ENCODE data around the gene TNFAIP2.

Gene TNFAIP2

DNA sequence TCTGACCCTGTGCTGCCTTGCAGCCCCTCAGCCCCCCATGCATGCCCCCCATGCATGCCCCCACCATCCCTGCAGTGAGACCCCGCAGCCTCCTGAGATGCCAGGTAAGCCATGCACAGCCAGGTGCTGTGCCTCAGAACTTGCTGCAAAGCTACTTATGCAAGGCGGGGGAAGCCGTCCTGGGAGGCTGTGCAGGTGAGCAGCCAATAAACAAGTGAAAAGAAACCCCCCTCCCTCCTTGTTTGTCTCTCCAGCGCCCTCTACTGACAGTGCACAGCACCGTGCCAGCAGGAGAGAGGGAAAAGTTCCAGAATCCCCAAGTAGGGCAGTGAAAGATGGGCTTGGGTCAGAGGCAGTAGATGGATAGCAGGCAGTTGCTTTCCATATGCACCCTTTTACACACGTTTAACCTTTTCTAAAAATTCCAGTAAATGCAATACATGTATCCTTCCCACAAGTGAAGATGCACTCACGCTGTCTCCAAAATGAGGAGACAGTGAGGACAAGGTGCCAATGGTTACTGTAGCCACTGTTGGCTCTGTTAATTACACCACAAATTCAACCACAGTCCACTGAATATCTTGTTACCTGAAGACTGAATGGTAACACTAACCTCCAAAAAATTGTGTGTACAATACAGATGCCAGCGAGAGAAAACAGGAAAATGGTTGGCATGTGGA lies 18.0 kb downstream of the TNFAIP2 start:
- no peak for DNase-seq (ENCODE audit: low spot score)
- no peak overlapping the region for H3K4me3 ChIP-seq
- TF ChIP-seq, protein P1, sequence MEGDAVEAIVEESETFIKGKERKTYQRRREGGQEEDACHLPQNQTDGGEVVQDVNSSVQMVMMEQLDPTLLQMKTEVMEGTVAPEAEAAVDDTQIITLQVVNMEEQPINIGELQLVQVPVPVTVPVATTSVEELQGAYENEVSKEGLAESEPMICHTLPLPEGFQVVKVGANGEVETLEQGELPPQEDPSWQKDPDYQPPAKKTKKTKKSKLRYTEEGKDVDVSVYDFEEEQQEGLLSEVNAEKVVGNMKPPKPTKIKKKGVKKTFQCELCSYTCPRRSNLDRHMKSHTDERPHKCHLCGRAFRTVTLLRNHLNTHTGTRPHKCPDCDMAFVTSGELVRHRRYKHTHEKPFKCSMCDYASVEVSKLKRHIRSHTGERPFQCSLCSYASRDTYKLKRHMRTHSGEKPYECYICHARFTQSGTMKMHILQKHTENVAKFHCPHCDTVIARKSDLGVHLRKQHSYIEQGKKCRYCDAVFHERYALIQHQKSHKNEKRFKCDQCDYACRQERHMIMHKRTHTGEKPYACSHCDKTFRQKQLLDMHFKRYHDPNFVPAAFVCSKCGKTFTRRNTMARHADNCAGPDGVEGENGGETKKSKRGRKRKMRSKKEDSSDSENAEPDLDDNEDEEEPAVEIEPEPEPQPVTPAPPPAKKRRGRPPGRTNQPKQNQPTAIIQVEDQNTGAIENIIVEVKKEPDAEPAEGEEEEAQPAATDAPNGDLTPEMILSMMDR (IDR thresholded peaks at IDR 0.05), result no peak
- H3K27ac ChIP-seq, result no peak overlapping the region

- Histone ChIP-seq H3K4me3 (no peak overlapping the region), H3K27ac (no peak overlapping the region)
- TF ChIP-seq, protein P1 (IDR thresholded peaks at IDR 0.05), result no peak
- DNase-seq (ENCODE audit: low spot score), result no peak
Observed at GRCh38 chr14:103142026-103142425, 18.8 kb downstream of the TNFAIP2 start.

GRCh38 chr14:103142721-103143302 lies 19.6 kb downstream of the TNFAIP2 start:
- Histone ChIP-seq H3K27ac (no peak overlapping the region), H3K4me3 (no peak overlapping the region)
- TF ChIP-seq, protein P1 (IDR thresholded peaks at IDR 0.05), result no peak
- no peak for DNase-seq (ENCODE audit: low spot score)

DNA sequence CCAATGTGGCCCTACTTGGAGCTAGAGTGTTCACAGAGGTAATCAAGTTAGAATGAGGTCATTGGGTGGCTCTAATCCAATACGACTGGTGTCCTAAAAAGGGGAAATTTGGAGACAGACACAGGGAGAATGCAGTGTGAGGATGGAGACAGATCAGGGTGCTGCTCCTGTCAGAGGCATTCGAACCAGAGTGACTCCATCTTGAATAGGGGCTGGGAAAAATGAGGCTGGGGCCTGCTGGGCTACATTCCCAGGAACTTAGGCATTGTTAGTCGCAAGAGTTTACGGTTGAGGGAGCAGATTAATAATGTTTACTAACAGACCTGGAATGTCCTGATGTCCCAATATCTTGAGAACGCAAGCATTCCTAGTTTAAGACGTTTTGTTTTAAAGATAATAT lies 20.2 kb downstream of the TNFAIP2 start:
- TF ChIP-seq, protein P1 (IDR thresholded peaks at IDR 0.05), result no peak
- Histone ChIP-seq H3K4me3 (no peak overlapping the region), H3K27ac (no peak overlapping the region)
- no peak for DNase-seq (ENCODE audit: low spot score)

GRCh38 chr14:103144085-103144484 lies 20.8 kb downstream of the TNFAIP2 start:
- H3K27ac ChIP-seq, result no peak overlapping the region
- DNase-seq (ENCODE audit: low spot score), result no peak
- TF ChIP-seq, protein P1 (IDR thresholded peaks at IDR 0.05), result no peak
- H3K4me3 ChIP-seq, result no peak overlapping the region

- Histone ChIP-seq H3K27ac (no peak overlapping the region), H3K4me3 (no peak overlapping the region)
- TF ChIP-seq, protein P1 (IDR thresholded peaks at IDR 0.05), result no peak
- DNase-seq (ENCODE audit: low spot score), result no peak
Observed at GRCh38 chr14:103146141-103146709, 23.0 kb downstream of the TNFAIP2 start.
